IMR-90 (cell line): ENCODE measurements around the gene AKAP8L. TPM values are rescaled to one million over a fixed set of nuclear protein-coding genes. Genes with fewer than 3 reads are reported as not detected.

Experiments used
- ATAC-seq: fragments of 200-7000 bp; cut with Tn5 transposase; 2 replicates; pipeline ENCODE4 v1.9.1; 2020; ENCODE audit warnings: low read depth, mild to moderate bottlenecking, moderate library complexity
- BruUV-seq: library from RNA; stranded (reverse); fragments of 400-500 nt; replicated peaks from 2 replicates; lab custom pipeline; 2021; lab: Mats Ljungman, UMichigan
- CTCF ChIA-PET: fragments of 300-600 bp; formaldehyde crosslinking; extraction: SDS; loops from one replicate; lab custom pipeline; 2021; ENCODE audit warnings: antibody characterized with exemption; lab: Yijun Ruan, JAX
- POLR2A ChIA-PET: fragments of 300-600 bp; sonication (Branson Sonifier 250); formaldehyde crosslinking; loops from one replicate; lab custom pipeline; 2022; ENCODE audit warnings: antibody characterized with exemption; ENCODE audit not compliant: unreplicated experiment; lab: Charles Lee
- DNase-seq: peaks from one replicate; pipeline ENCODE4 v3.0.0; 2013
- H2AFZ ChIP-seq: replicated peaks from 2 replicates; pipeline ENCODE3; 2013; ENCODE audit warnings: low read length, mild to moderate bottlenecking; ENCODE audit not compliant: poor library complexity
- H2AK5ac ChIP-seq: 2 replicates; pipeline ENCODE4 v1.6.1; 2013; ENCODE audit warnings: low read depth, low read length, inconsistent platforms
- H2AK9ac ChIP-seq: replicated peaks from 2 replicates; pipeline ENCODE3; 2013; ENCODE audit warnings: mild to moderate bottlenecking, low read depth, low read length, moderate library complexity; ENCODE audit not compliant: poor library complexity
- H2BK120ac ChIP-seq: 2 replicates; pipeline ENCODE4 v1.6.1; 2013; ENCODE audit warnings: low read depth, low read length, inconsistent platforms
- H2BK15ac ChIP-seq: 3 replicates; pipeline ENCODE4 v1.6.1; 2013; ENCODE audit warnings: low read depth, low read length, inconsistent platforms
- H2BK20ac ChIP-seq: 2 replicates; pipeline ENCODE4 v1.6.1; 2013; ENCODE audit warnings: low read depth, mild to moderate bottlenecking, inconsistent platforms, low read length, moderate library complexity
- H2BK5ac ChIP-seq: 2 replicates; pipeline ENCODE4 v1.6.1; 2013; ENCODE audit warnings: mild to moderate bottlenecking, low read depth, low read length, inconsistent platforms; ENCODE audit not compliant: poor library complexity, severe bottlenecking
- H3K14ac ChIP-seq: replicated peaks from 2 replicates; pipeline ENCODE4 v1.6.1; 2013; ENCODE audit warnings: low read depth, low read length, inconsistent platforms
- H3K18ac ChIP-seq: 2 replicates; pipeline ENCODE4 v1.6.1; 2013; ENCODE audit warnings: low read depth, low read length, control low read depth
- H3K23ac ChIP-seq: 2 replicates; pipeline ENCODE4 v1.6.1; 2013; ENCODE audit warnings: low read depth, low read length, inconsistent platforms
- H3K27ac ChIP-seq: 2 replicates; pipeline ENCODE4 v1.5.1; 2013; ENCODE audit warnings: mild to moderate bottlenecking, control low read depth, low read length; ENCODE audit not compliant: insufficient read depth
- H3K27me3 ChIP-seq: 2 replicates; pipeline ENCODE4 v1.6.1; 2013; ENCODE audit warnings: low read length; ENCODE audit not compliant: control insufficient read depth, insufficient read depth
- H3K36me3 ChIP-seq: 2 replicates; pipeline ENCODE4 v1.6.1; 2013; ENCODE audit warnings: low read length, mixed read lengths; ENCODE audit not compliant: control insufficient read depth, insufficient read depth
- H3K4ac ChIP-seq: 2 replicates; pipeline ENCODE4 v1.6.1; 2013; ENCODE audit warnings: low read depth, low read length, inconsistent platforms
- H3K4me1 ChIP-seq: 2 replicates; pipeline ENCODE4 v1.6.1; 2013; ENCODE audit warnings: low read length, mixed read lengths; ENCODE audit not compliant: control insufficient read depth, insufficient read depth
- H3K4me2 ChIP-seq: 2 replicates; pipeline ENCODE4 v1.6.1; 2013; ENCODE audit warnings: low read depth, mild to moderate bottlenecking, control low read depth, low read length, moderate library complexity
- H3K4me3 ChIP-seq: 2 replicates; pipeline ENCODE4 v1.5.1; 2013; ENCODE audit warnings: low read depth, mild to moderate bottlenecking, control low read depth, low read length, moderate library complexity; ENCODE audit not compliant: insufficient read depth
- H3K56ac ChIP-seq: 2 replicates; pipeline ENCODE4 v1.6.1; 2013; ENCODE audit warnings: low read length, inconsistent platforms; ENCODE audit not compliant: insufficient read depth; ENCODE audit errors: extremely low read depth
- H3K79me1 ChIP-seq, 2 experiments: 2 replicates each; pipeline ENCODE4 v1.6.1; 2013; ENCODE audit warnings: low read length in 2 of 2, inconsistent platforms in 1 of 2, low read depth in 1 of 2
- H3K9ac ChIP-seq: 2 replicates; pipeline ENCODE4 v1.6.1; 2013; ENCODE audit warnings: low read depth, low read length, control low read depth
- H3K9me1 ChIP-seq: 2 replicates; pipeline ENCODE4 v1.6.1; 2013; ENCODE audit warnings: low read length, inconsistent platforms; ENCODE audit not compliant: insufficient read depth
- H3K9me3 ChIP-seq: 2 replicates; pipeline ENCODE4 v1.6.1; 2013; ENCODE audit warnings: low read length; ENCODE audit not compliant: control insufficient read depth, insufficient read depth
- H4K20me1 ChIP-seq: 2 replicates; pipeline ENCODE4 v1.6.1; 2013; ENCODE audit warnings: low read length, inconsistent platforms; ENCODE audit not compliant: insufficient read depth
- H4K5ac ChIP-seq: 2 replicates; pipeline ENCODE4 v1.6.1; 2013; ENCODE audit warnings: mild to moderate bottlenecking, low read depth, low read length, control low read depth
- H4K8ac ChIP-seq, 2 experiments: 2 replicates each; pipeline ENCODE4 v1.6.1; 2013; ENCODE audit warnings: low read depth in 2 of 2, low read length in 2 of 2, control low read depth in 1 of 2, inconsistent platforms in 1 of 2
- H4K91ac ChIP-seq: 2 replicates; pipeline ENCODE4 v1.6.1; 2013; ENCODE audit warnings: low read depth, low read length, inconsistent platforms; ENCODE audit not compliant: insufficient read depth
- CEBPB ChIP-seq: IDR thresholded peaks from 2 replicates; pipeline ENCODE4 v1.6.1; 2012; ENCODE audit warnings: low read depth, low read length, improper control_type of control experiment
- ELK1 ChIP-seq: fragments of 150-350 bp; IDR thresholded peaks from 2 replicates; pipeline ENCODE4 v1.6.1; 2016; ENCODE audit warnings: low read depth, mild to moderate bottlenecking, low read length, moderate library complexity, borderline replicate concordance
- POLR2A ChIP-seq: IDR thresholded peaks from 2 replicates; pipeline ENCODE4 v1.6.1; 2012; ENCODE audit warnings: mild to moderate bottlenecking, low read depth, low read length
- WGBS, 2 experiments: methylation state at CpG; one replicate each; pipeline versions ENCODE4 v1.1.5 to v1.1.7; 2013; ENCODE audit warnings: missing lambda C conversion rate in 2 of 2; ENCODE audit not compliant: insufficient read length in 1 of 2; ENCODE audit errors: extremely low coverage in 2 of 2; 5-methylcytosine and 5-hydroxymethylcytosine counted together
- dilution Hi-C: fragments of 300-500 bp; cut with HindIII; formaldehyde crosslinking; loops from one replicate; pipeline ENCODE4 v1.14.3; 2018; ENCODE audit warnings: low sequenced_read_pairs; ENCODE audit not compliant: unreplicated experiment
- in situ Hi-C: fragments of 300-500 bp; cut with MboI; formaldehyde crosslinking; loops from 3 replicates; pipeline ENCODE4 v1.14.3; 2019; ENCODE audit warnings: low sequenced_read_pairs, inconsistent platforms, mixed read lengths
- intact Hi-C: fragments of 100-400 bp; cut with micrococcal nuclease; formaldehyde crosslinking; loops from 2 replicates; pipeline ENCODE4 v1.10.0; 2022
- polyA plus RNA-seq, 3 experiments: library from polyadenylated mRNA; depleted of rRNA; stranded (reverse); fragments of >200 nt; gene quantifications; 2 replicates each; pipeline ENCODE4 v1.2.3, GENCODE V29; 2012; ENCODE audit warnings: low replicate concordance in 1 of 3
- total RNA-seq: library from RNA; depleted of rRNA; stranded (reverse); fragments of >200 nt; gene quantifications from 2 replicates; pipeline ENCODE4 v1.2.3, GENCODE V29; 2012
- TF ChIP-seq, protein P1 (sequence below): fragments of 150-350 bp; IDR thresholded peaks from 2 replicates; pipeline ENCODE4 v1.6.1; 2017; ENCODE audit warnings: mild to moderate bottlenecking, antibody characterized with exemption, low read length, low read depth

Gene AKAP8L
- total and polyA plus RNA-seq, 2 of the 4 experiments (the other 2 are of a cell fraction) = 43.1 to 44.6 TPM

DNA sequence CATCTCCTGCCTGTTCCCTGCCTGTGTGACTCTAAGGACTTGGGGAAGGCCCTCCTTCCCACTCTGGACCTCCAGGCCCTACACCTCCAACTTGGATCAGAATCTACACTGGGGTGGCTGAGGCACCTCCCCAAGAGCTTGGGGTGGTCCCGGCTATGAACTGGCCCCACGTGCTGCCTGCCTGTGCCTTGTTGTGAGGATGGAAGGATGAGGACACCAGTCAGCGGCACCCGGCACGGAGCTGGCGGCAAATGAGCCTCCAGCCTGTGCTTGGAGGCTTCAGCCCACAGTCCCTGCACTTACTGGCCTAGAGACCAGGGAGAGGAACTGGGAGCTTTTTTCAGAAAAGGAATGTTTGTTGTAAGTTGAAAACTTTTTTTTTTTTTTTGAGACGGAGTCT, 47.7 kb downstream of the AKAP8L start:
- ATAC-seq = no peak

More for the DNA sequence above, 47.7 kb downstream of the AKAP8L start:
- Histone ChIP-seq H3K4me3 (no peak overlapping the region), H3K18ac (no peak overlapping the region), H3K27ac (no peak overlapping the region), H3K27me3 (no peaks in the 10 kb centered on the region), H3K14ac (no peak overlapping the region), H2BK5ac (no peak overlapping the region), H2BK15ac (no peak overlapping the region), H4K20me1 (peaks cover 30% of the 10 kb centered on the region), H3K4me2 (no peak overlapping the region), H3K9me1 (no peaks in the 10 kb centered on the region; the same call in 1 of the 2 replicates), H3K56ac (no peak overlapping the region), H3K4me1 (no peaks in the 10 kb centered on the region), H4K8ac (no peak overlapping the region), H3K4ac (no peak overlapping the region), H2AK5ac (no peak overlapping the region), H2BK120ac (no peak overlapping the region), H2AK9ac (no peak overlapping the region), H4K5ac (no peak overlapping the region), H3K36me3 (peaks cover 63% of the 10 kb centered on the region), H3K9ac (no peak overlapping the region), H2AFZ (no peak overlapping the region), H2BK20ac (no peak overlapping the region), H3K9me3 (no peaks in the 10 kb centered on the region), H3K23ac (no peak overlapping the region), H4K91ac (no peak overlapping the region), H3K79me1 (peaks cover 12 to 63% of the 10 kb centered on the region in 2 experiments)
- ChIA-PET POLR2A (no interaction called here), CTCF (interaction anchor here (0.9 kb wide), 1 partner anchor 48 kb away, joined by 3 read pairs; the partner anchor contains the start of gene AKAP8L)
- in situ Hi-C loops = no loop called here
- dilution Hi-C loops = no loop called here
- WGBS, 2 experiments = no CpG with 5 or more reads among the region's 7 CpGs
- no peak for DNase-seq
- TF ChIP-seq, protein P1, sequence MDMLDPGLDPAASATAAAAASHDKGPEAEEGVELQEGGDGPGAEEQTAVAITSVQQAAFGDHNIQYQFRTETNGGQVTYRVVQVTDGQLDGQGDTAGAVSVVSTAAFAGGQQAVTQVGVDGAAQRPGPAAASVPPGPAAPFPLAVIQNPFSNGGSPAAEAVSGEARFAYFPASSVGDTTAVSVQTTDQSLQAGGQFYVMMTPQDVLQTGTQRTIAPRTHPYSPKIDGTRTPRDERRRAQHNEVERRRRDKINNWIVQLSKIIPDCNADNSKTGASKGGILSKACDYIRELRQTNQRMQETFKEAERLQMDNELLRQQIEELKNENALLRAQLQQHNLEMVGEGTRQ = no peak
- TF ChIP-seq CEBPB (no peak), ELK1 (no peak), POLR2A (no peak)
- BruUV-seq = no TSS peak
- intact Hi-C loops = loop anchor here (10.0 kb wide), 1 partner anchor 266 kb away; the partner anchor contains the start of gene SYDE1
